ENCODE measurements around the gene GTPBP4. TPM values are rescaled to one million over a fixed set of nuclear protein-coding genes. Genes with fewer than 3 reads are reported as not detected.

Gene GTPBP4
- total and polyA plus RNA-seq, 4 donors: 28.7 to 50.0 (median 40.6) TPM

Other genes starting within 250 kb of the GTPBP4 start
- 10 to 100 TPM; 28.2 to 37.8 TPM for gene LARP4B, start 56.7 kb upstream of the GTPBP4 start, total RNA-seq
- 10 to 100 TPM; 38.3 to 38.5 TPM for gene LARP4B, start 56.7 kb upstream of the GTPBP4 start, polyA plus RNA-seq (ENCODE audit: insufficient read length in 2 of 2)
- gene IDI2, start 37.4 kb downstream of the GTPBP4 start, total RNA-seq: under 1 TPM in 1 of 2 donors, not detected in 1; 0.11 TPM
- gene IDI2, start 37.4 kb downstream of the GTPBP4 start, polyA plus RNA-seq (ENCODE audit: insufficient read length in 2 of 2): under 1 TPM in 1 of 2 donors, not detected in 1; 0.12 TPM
- gene IDI1, start 60.7 kb downstream of the GTPBP4 start, total RNA-seq: 100 to 1,000 TPM in 1 of 2 donors, 10 to 100 TPM in 1; 90.6 to 219 TPM
- 100 to 1,000 TPM; 146 to 192 TPM for gene IDI1, start 60.7 kb downstream of the GTPBP4 start, polyA plus RNA-seq (ENCODE audit: insufficient read length in 2 of 2)
- 10 to 100 TPM; 18.7 to 28.0 TPM for gene WDR37, start 68.0 kb downstream of the GTPBP4 start, total RNA-seq
- 10 to 100 TPM; 29.8 to 32.6 TPM for gene WDR37, start 68.0 kb downstream of the GTPBP4 start, polyA plus RNA-seq (ENCODE audit: insufficient read length in 2 of 2)

Measured in spinal cord (tissue), 4 donors.